ENCODE data around the gene PHACTR4.
"Not testable (repeated sequence)": the region's sequence is repeated elsewhere in the genome, so short reads cannot be mapped to it uniquely, and the experiment has no call there.

PHACTR4 gene

DNA sequence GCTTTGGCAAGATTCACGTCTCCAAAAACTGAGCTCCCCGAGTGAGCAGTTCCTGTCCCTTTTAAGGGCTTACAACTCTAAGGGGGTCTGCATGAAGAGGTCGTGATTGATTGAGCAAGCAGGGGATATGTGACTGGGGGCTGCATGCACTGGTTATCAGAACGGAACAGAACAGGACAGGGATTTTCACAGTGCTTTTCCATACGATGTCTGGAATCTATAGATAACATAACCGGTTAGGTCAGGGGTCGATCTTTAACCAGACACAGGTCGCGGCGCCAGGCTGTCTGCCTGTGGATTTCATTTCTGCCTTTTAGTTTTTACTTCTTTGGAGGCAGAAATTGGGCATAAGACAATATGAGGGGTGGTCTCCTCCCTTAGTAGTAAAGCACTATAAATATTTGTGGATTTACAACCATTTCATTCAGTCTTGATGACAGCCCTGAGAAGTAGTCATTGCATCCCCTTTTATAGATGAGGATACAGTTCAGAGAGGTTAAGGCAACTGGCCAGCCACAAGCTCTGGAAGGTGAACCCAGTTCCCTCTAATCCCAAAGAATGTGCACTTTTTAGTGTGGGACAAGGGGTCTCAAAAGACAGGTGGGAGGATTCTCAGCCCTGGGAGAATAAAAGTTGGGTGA, 155.6 kb downstream of the PHACTR4 start:
- DNase-seq (ENCODE audit: low spot score): not testable (repeated sequence)

DNA sequence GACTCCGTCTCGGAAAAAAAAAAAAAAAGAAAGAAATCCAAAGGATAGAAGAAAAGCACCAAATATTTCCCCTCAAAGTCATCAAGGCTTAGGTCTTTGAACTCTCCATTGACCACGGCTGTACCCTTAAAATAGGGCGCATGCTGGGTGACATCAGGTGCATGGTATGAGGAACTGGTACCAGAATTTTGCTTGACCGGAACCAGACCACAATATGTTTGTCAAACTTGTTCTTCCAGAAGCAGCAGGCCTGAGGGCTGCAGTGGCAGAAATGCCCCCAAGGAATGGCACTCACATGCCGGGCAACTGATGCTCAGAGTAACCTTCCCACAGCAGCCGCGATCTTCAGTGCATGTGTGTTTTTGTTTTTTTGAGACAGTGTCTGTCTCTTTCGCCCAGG, 157.3 kb downstream of the PHACTR4 start:
- DNase-seq (ENCODE audit: low spot score): no peak

DNA sequence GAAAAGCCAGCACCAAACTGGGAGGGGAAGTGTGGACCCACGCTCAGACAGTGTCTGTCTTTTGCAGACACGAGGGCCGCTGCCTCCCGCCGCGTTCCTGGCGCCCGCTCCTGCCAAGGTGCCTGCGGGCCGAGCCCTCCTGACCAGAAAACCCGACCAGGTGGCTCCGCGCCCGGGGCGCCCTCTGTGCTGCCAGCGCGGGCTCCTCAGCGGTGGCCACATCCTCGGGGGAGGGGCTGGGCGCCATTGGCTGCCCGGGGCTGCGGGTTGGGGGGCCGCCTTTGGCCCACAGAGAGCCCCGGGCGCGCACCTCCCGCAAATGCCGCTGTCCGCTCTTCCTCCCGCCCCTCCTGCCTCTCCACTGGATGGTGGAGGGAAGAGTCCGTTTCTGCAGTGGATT, 160.9 kb downstream of the PHACTR4 start:
- DNase-seq (ENCODE audit: low spot score): no peak

DNA sequence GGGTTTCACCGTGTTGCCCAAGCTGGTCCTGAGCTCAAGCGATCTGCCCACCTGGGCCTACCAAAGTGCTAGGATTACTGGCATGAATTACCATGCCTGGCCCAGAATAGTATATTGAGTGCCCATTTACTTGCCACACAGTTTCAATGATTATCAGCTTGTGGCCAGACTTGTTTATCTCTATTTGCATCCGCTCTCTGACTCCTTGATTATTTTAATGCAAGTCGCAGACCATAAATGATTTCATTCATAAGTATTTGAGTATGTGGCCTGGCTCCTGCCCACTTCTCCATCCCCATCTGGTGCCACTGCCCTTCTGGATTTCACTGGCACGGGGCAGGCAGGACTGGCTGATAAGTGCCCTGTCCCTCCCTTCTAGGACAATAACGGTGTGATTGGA, 165.1 kb downstream of the PHACTR4 start:
- DNase-seq (ENCODE audit: low spot score): no peak

DNA sequence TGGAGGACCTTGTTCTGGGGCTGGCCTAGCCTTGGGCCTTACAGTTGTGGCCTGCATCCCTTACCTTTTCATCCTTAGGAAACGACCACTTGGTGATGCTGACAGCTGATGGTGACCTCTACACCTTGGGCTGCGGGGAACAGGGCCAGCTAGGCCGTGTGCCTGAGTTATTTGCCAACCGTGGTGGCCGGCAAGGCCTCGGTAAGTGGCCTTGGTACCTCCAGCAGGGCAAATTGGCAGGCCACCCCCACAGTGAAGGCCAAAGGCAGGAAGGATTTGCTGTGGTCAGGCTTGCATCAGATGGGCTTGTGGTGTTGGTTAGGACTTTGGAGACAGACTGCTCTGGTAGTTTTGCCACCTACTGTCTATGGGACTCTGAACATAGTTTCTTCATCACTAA, 165.6 kb downstream of the PHACTR4 start:
- DNase-seq (ENCODE audit: low spot score): no peak

GRCh38 chr1:28537457-28538199, 168.1 kb downstream of the PHACTR4 start:
- DNase-seq (ENCODE audit: low spot score): peak; percentile 63

GRCh38 chr1:28538286-28538685, 168.7 kb downstream of the PHACTR4 start:
- no peak for DNase-seq (ENCODE audit: low spot score)

DNA sequence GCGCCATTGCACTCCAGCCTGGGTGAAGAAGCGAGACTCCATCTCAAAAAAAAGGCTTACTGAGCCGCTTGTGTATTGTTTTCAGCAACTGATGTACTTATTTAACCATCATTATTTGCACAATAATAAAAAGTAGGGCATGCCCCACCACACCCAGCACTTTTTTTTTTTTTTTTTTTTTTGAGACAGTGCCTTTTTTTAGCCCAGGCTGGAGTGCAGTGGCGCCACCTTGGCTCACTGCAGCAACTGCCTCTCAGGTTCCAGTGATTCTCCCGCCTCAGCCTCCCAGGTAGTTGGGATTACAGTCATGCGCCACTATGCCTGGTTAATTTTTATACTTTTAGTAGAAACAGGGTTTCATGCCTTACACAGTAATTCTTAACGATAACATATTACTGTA, 171.1 kb downstream of the PHACTR4 start:
- DNase-seq (ENCODE audit: low spot score): no peak

DNA sequence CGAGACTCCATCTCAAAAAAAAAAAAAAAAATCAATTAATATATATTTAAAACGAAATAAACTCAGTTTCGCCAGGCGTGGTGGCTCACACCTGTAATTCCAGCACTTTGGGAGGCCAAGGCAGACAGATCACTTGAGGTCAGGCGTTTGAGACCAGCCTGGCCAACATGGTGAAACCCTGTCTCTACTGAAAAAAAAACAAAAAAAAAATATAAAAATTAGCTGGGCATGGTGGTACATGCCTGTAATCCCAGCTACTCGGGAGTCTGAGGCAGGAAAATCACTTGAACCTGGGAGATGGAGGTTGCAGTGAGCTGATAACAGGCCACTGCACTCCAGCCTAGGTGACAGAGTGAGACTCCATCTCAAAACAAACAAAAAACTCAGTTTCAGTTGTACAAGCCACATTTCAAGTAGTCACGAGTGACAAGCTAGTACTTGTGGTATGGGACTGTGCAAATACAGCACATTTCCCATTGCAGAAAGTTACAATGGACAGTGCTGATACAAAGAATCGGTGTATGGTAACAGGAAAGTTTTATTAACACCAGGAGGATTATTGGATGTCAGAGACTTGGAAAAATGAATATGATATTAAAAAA, 172.0 kb downstream of the PHACTR4 start:
- not testable (repeated sequence) for DNase-seq (ENCODE audit: low spot score)

DNA sequence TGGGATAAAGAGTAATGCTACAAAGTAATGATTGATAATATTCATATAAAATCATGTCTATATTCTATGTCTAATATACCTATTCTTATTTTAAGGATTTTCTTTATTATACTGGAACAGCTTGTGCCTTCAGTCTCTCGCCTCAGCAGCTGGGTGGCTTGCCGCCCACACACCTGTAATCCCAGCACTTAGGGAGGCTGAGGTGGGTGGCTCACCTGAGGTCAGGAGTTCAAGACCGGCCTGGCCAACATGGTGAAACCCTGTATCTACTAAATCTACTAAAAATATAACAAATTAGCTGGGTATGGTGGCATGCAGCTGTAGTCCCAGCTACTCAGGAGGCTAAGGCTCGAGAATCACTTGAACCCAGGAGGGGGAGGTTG, 175.7 kb downstream of the PHACTR4 start:
- no peak for DNase-seq (ENCODE audit: low spot score)

DNA sequence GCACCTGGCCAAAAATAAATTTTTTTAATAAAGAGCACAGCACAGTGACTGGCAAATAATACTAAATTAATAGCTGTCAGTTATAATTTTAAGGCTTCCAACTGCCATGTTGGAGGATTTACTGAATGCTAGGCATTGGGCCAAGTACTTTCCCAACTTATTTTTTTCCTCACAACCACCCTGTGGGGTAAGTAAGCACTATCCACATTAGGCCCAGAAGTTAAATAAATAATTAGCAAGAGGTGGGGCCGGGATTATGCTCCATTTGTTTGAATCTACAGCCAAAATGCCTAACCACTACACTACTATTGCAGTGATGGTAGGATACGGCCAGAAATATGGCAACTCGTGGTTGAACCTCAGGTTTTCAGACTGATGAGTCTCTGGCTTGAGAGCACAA, 178.8 kb downstream of the PHACTR4 start:
- DNase-seq (ENCODE audit: low spot score): no peak
